Measurements from ENCODE around the gene BTBD1.
"Not testable (repeated sequence)": the region's sequence is repeated elsewhere in the genome, so short reads cannot be mapped to it uniquely, and the experiment has no call there.

Gene BTBD1

GRCh38 chr15:83098079-83098478 lies 31.0 kb upstream of the BTBD1 start:
- DNase-seq (ENCODE audit: low read depth), result no peak
- no peak overlapping the region for H3K4me3 ChIP-seq (replicated peaks; ENCODE audit: low read depth, low read length)
- TF ChIP-seq CTCF (IDR thresholded peaks at IDR 0.05; ENCODE audit: low read length, missing control alignments), result no peak

GRCh38 chr15:83094583-83094982 lies 27.5 kb upstream of the BTBD1 start:
- H3K4me3 ChIP-seq (replicated peaks; ENCODE audit: low read depth, low read length), result no peak overlapping the region
- no peak for TF ChIP-seq CTCF (IDR thresholded peaks at IDR 0.05; ENCODE audit: low read length, missing control alignments)
- no peak for DNase-seq (ENCODE audit: low read depth)

- H3K4me3 ChIP-seq (replicated peaks; ENCODE audit: low read depth, low read length), result no peak overlapping the region
- DNase-seq (ENCODE audit: low read depth), result peak; percentile 84
- no peak for TF ChIP-seq CTCF (IDR thresholded peaks at IDR 0.05; ENCODE audit: low read length, missing control alignments)
Observed at GRCh38 chr15:83092309-83092976, 25.4 kb upstream of the BTBD1 start.

- not testable (repeated sequence) for DNase-seq (ENCODE audit: low read depth); H3K4me3 ChIP-seq (replicated peaks; ENCODE audit: low read depth, low read length)
Observed at GRCh38 chr15:83091965-83092308, 24.9 kb upstream of the BTBD1 start.

GRCh38 chr15:83090465-83090864 lies 23.4 kb upstream of the BTBD1 start:
- no peak for DNase-seq (ENCODE audit: low read depth)
- H3K4me3 ChIP-seq (replicated peaks; ENCODE audit: low read depth, low read length), result no peak overlapping the region
- TF ChIP-seq CTCF (IDR thresholded peaks at IDR 0.05; ENCODE audit: low read length, missing control alignments), result no peak

- DNase-seq (ENCODE audit: low read depth), result no peak
- no peak overlapping the region for H3K4me3 ChIP-seq (replicated peaks; ENCODE audit: low read depth, low read length)
- no peak for TF ChIP-seq CTCF (IDR thresholded peaks at IDR 0.05; ENCODE audit: low read length, missing control alignments)
Observed at GRCh38 chr15:83088876-83089275, 21.8 kb upstream of the BTBD1 start.

DNA sequence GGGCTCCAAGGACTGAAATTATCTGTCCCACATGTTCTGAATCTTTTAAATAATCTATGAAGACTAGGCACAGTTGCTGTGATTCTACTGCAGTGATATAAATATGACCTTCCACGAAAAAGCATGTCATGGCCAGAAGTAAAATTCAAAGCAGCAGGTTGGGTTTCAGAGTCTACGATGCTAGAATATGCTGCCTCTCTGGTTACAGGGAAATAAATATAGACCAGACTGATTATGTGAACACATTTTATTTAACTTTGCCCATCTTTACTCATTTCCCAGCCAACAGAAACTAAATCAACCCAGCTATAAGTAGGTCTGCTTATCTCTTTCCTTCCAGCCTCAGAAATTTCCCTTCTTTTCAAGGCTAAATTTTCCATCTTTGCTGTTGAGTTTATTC lies 20.5 kb upstream of the BTBD1 start:
- H3K4me3 ChIP-seq (replicated peaks; ENCODE audit: low read depth, low read length), result no peak overlapping the region
- TF ChIP-seq CTCF (IDR thresholded peaks at IDR 0.05; ENCODE audit: low read length, missing control alignments), result no peak
- no peak for DNase-seq (ENCODE audit: low read depth)

DNA sequence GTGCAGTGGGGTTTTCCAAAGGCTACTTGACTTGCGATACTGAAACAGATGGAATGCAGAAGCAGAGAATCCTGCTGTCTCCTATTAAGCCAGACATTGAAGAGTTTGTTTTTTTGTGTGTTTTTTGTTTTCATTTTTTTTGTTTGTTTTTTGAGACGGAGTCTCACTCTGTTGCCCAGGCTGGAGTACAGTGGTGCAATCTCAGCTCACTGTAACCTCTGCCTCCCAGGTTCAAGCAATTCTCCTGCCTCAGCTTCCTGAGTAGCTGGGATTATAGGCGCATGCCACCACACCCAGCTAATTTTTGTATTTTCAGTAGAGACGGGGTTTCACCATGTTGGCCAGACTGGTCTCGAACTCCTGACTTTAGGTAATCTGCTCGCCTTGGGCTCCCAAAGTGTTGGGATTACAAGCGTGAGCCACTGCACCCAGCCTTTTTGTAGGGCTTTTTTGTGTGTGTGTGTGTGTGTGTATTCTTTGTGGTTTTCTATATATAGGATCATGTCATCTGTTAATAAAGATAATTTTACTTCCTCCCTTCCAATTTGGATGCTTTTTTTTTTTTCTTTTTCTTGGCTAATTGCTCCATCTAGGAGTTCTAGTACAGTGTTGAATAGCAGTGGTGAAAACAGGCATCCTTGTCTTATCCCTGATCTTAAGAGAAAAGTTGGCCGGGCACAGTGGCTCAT lies 19.0 kb upstream of the BTBD1 start:
- DNase-seq (ENCODE audit: low read depth); H3K4me3 ChIP-seq (replicated peaks; ENCODE audit: low read depth, low read length): not testable (repeated sequence)

- not testable (repeated sequence) for H3K4me3 ChIP-seq (replicated peaks; ENCODE audit: low read depth, low read length); DNase-seq (ENCODE audit: low read depth)
Observed at GRCh38 chr15:83085461-83085860, 18.4 kb upstream of the BTBD1 start.
